Measurements from ENCODE around the gene GIMAP2.
"Not testable (repeated sequence)": the region's sequence is repeated elsewhere in the genome, so short reads cannot be mapped to it uniquely, and the experiment has no call there.

- not testable (repeated sequence) for TF ChIP-seq CTCF, POLR2A, POLR2AphosphoS5, EP300 (IDR thresholded peaks at IDR 0.05)
Measured at GRCh38 chr7:150671798-150672585, 13.5 kb upstream of the GIMAP2 start.
